Skeletal muscle tissue (tissue), 4 donors: Measurements from ENCODE around the gene CROCC2. TPM values are rescaled to one million over a fixed set of nuclear protein-coding genes. Genes with fewer than 3 reads are reported as not detected.

ENCODE experiments used
- H3K27ac ChIP-seq: one replicate; pipeline ENCODE4 v1.7.0; 2013; ENCODE audit warnings: mild to moderate bottlenecking, low read depth, low read length, inconsistent platforms
- H3K27me3 ChIP-seq, 3 donors: one replicate each; pipeline ENCODE4 v1.7.0; 2013; ENCODE audit warnings: low read length in 3 of 3; ENCODE audit not compliant: control insufficient read depth in 3 of 3, insufficient read depth in 3 of 3
- H3K36me3 ChIP-seq, 3 donors: one replicate each; pipeline ENCODE4 v1.7.0; 2013; ENCODE audit warnings: low read length in 3 of 3; ENCODE audit not compliant: control insufficient read depth in 3 of 3, insufficient read depth in 3 of 3
- H3K4me1 ChIP-seq, 3 donors: one replicate each; pipeline ENCODE4 v1.7.0; 2013; ENCODE audit warnings: low read length in 3 of 3, mild to moderate bottlenecking in 3 of 3; ENCODE audit not compliant: control insufficient read depth in 3 of 3, insufficient read depth in 3 of 3
- H3K4me3 ChIP-seq, 3 donors: one replicate each; pipeline ENCODE4 v1.7.0; 2013; ENCODE audit warnings: low read length in 3 of 3
- H3K9ac ChIP-seq, 3 donors: one replicate each; pipeline ENCODE4 v1.7.0; 2013; ENCODE audit warnings: low read length in 3 of 3, mild to moderate bottlenecking in 3 of 3, moderate library complexity in 2 of 3, low read depth in 1 of 3
- H3K9me3 ChIP-seq, 3 donors: one replicate each; pipeline ENCODE4 v1.7.0; 2013; ENCODE audit warnings: low read length in 3 of 3; ENCODE audit not compliant: control insufficient read depth in 3 of 3
- total RNA-seq: library from RNA; depleted of rRNA; stranded (reverse); fragments of >200 nt; gene quantifications from one replicate; pipeline ENCODE4 v1.2.3, GENCODE V29; 2014
- donor health status: Osteomylitis.

Gene CROCC2
- total RNA-seq, 1 donor from 2014 or later = under 0.01 TPM

GRCh38 chr2:240869956-240870875 is 35.9 kb upstream of the CROCC2 start:
- H3K27ac ChIP-seq = no peak overlapping the region
- no peak overlapping the region for H3K9ac ChIP-seq
- no peaks in the 10 kb centered on the region for H3K9me3 ChIP-seq
- H3K4me3 ChIP-seq = no peak overlapping the region
- H3K27me3 ChIP-seq = peaks cover 0 to 20% (median 0%) of the 10 kb centered on the region in 3 donors
- no peaks in the 10 kb centered on the region for H3K4me1 ChIP-seq
- no peaks in the 10 kb centered on the region for H3K36me3 ChIP-seq

- Histone ChIP-seq H3K9me3 (no peaks in the 10 kb centered on the region), H3K36me3 (no peaks in the 10 kb centered on the region), H3K27me3 (peaks cover 0 to 20% (median 0%) of the 10 kb centered on the region in 3 donors), H3K4me3 (no peak overlapping the region), H3K27ac (no peak overlapping the region), H3K4me1 (peaks cover 0 to 4% (median 0%) of the 10 kb centered on the region in 3 donors), H3K9ac (no peak overlapping the region)
These were observed 34.8 kb upstream of the CROCC2 start for GRCh38 chr2:240871071-240871958.

GRCh38 chr2:240872317-240873097 is 33.6 kb upstream of the CROCC2 start:
- no peak overlapping the region for H3K27ac ChIP-seq
- no peak overlapping the region for H3K4me3 ChIP-seq
- H3K4me1 ChIP-seq = peaks cover 0 to 4% (median 0%) of the 10 kb centered on the region in 3 donors
- peaks cover 0 to 20% (median 0%) of the 10 kb centered on the region in 3 donors for H3K27me3 ChIP-seq
- H3K9me3 ChIP-seq = no peaks in the 10 kb centered on the region
- no peak overlapping the region for H3K9ac ChIP-seq
- no peaks in the 10 kb centered on the region for H3K36me3 ChIP-seq

GRCh38 chr2:240873098-240873788 is 32.9 kb upstream of the CROCC2 start:
- Histone ChIP-seq H3K4me3 (no peak overlapping the region), H3K27ac (no peak overlapping the region), H3K9me3 (no peaks in the 10 kb centered on the region), H3K9ac (no peak overlapping the region), H3K36me3 (no peaks in the 10 kb centered on the region), H3K27me3 (peaks cover 0 to 20% (median 0%) of the 10 kb centered on the region in 3 donors), H3K4me1 (peaks cover 0 to 4% (median 0%) of the 10 kb centered on the region in 3 donors)

GRCh38 chr2:240873805-240874714 is 32.1 kb upstream of the CROCC2 start:
- Histone ChIP-seq H3K36me3 (no peaks in the 10 kb centered on the region), H3K27me3 (peaks cover 0 to 20% (median 0%) of the 10 kb centered on the region in 3 donors), H3K4me3 (no peak overlapping the region), H3K4me1 (peaks cover 0 to 4% (median 0%) of the 10 kb centered on the region in 3 donors), H3K9me3 (no peaks in the 10 kb centered on the region), H3K27ac (no peak overlapping the region), H3K9ac (no peak overlapping the region)

GRCh38 chr2:240874715-240875227 is 31.4 kb upstream of the CROCC2 start:
- peaks cover 0 to 4% (median 0%) of the 10 kb centered on the region in 3 donors for H3K4me1 ChIP-seq
- no peak overlapping the region for H3K27ac ChIP-seq
- no peak overlapping the region for H3K9ac ChIP-seq
- no peaks in the 10 kb centered on the region for H3K9me3 ChIP-seq
- no peaks in the 10 kb centered on the region for H3K36me3 ChIP-seq
- H3K27me3 ChIP-seq = peaks cover 0 to 18% (median 0%) of the 10 kb centered on the region in 3 donors
- H3K4me3 ChIP-seq = no peak overlapping the region

GRCh38 chr2:240875228-240876034 is 30.7 kb upstream of the CROCC2 start:
- no peaks in the 10 kb centered on the region for H3K9me3 ChIP-seq
- no peak overlapping the region for H3K27ac ChIP-seq
- H3K36me3 ChIP-seq = no peaks in the 10 kb centered on the region
- H3K27me3 ChIP-seq = peaks cover 0 to 18% (median 0%) of the 10 kb centered on the region in 3 donors
- no peak overlapping the region for H3K4me3 ChIP-seq
- H3K9ac ChIP-seq = no peak overlapping the region
- peaks cover 0 to 4% (median 0%) of the 10 kb centered on the region in 3 donors for H3K4me1 ChIP-seq

GRCh38 chr2:240876035-240876474 is 30.1 kb upstream of the CROCC2 start:
- Histone ChIP-seq H3K9me3 (no peaks in the 10 kb centered on the region), H3K9ac (no peak overlapping the region), H3K4me1 (peaks cover 0 to 4% (median 0%) of the 10 kb centered on the region in 3 donors), H3K4me3 (no peak overlapping the region), H3K27ac (no peak overlapping the region), H3K27me3 (peaks cover 0 to 14% (median 0%) of the 10 kb centered on the region in 3 donors), H3K36me3 (no peaks in the 10 kb centered on the region)
